HepG2 (cell line): ENCODE results near the gene SF3A2. TPM values are rescaled to one million over a fixed set of nuclear protein-coding genes. Genes with fewer than 3 reads are reported as not detected.
A peak's percentile ranks its signal among the peaks of the same experiment; 100 is the strongest.

Experiments
- ATF7-NPFF ChIP-seq: sonication (generic); formaldehyde crosslinking; IDR thresholded peaks from 2 replicates; pipeline ENCODE4 v1.8.1; 2023; ENCODE audit warnings: mild to moderate bottlenecking, low read depth, missing genetic modification reagents, moderate library complexity
- BCL6 ChIP-seq: IDR thresholded peaks from 2 replicates; pipeline ENCODE4 v1.6.1; 2016; ENCODE audit warnings: missing genetic modification reagents, missing compliant biosample characterization
- GLMP ChIP-seq: sonication (generic); formaldehyde crosslinking; IDR thresholded peaks from 2 replicates; pipeline ENCODE4 v1.9.0; 2021; ENCODE audit warnings: missing genetic modification reagents, mild to moderate bottlenecking, borderline replicate concordance
- GPN1 ChIP-seq: sonication (generic); formaldehyde crosslinking; IDR thresholded peaks from 2 replicates; pipeline ENCODE4 v1.5.1; 2020; ENCODE audit warnings: missing genetic modification reagents, borderline replicate concordance
- NFAT5 ChIP-seq: sonication (generic); formaldehyde crosslinking; IDR thresholded peaks from 2 replicates; pipeline ENCODE4 v1.4.0; 2020; ENCODE audit warnings: missing genetic modification reagents
- ONECUT2 ChIP-seq: sonication (generic); formaldehyde crosslinking; IDR thresholded peaks from 2 replicates; pipeline ENCODE4 v1.4.0; 2020; ENCODE audit warnings: missing genetic modification reagents
- SMAD3 ChIP-seq: sonication (generic); formaldehyde crosslinking; IDR thresholded peaks from 2 replicates; pipeline ENCODE4 v1.4.0; 2020; ENCODE audit warnings: missing genetic modification reagents
- SUZ12 ChIP-seq: fragments of 150-350 bp; IDR thresholded peaks from 2 replicates; pipeline ENCODE4 v1.6.1; 2014; ENCODE audit warnings: low read depth, low read length
- THYN1 ChIP-seq: sonication (generic); formaldehyde crosslinking; IDR thresholded peaks from 2 replicates; pipeline ENCODE4 v1.8.1; 2023; ENCODE audit warnings: low read depth, mild to moderate bottlenecking, moderate library complexity, missing genetic modification reagents, borderline replicate concordance
- TIGD3 ChIP-seq: sonication (generic); formaldehyde crosslinking; IDR thresholded peaks from 2 replicates; pipeline ENCODE4 v1.5.1; 2020; ENCODE audit warnings: mild to moderate bottlenecking, missing genetic modification reagents, borderline replicate concordance
- ZBTB3 ChIP-seq: sonication (generic); formaldehyde crosslinking; IDR thresholded peaks from 2 replicates; pipeline ENCODE4 v1.4.0; 2020; ENCODE audit warnings: low read depth, mild to moderate bottlenecking, moderate library complexity, missing genetic modification reagents, borderline replicate concordance
- ZBTB44 ChIP-seq: sonication (generic); formaldehyde crosslinking; IDR thresholded peaks from 2 replicates; pipeline ENCODE4 v1.4.0; 2020; ENCODE audit warnings: missing genetic modification reagents
- ZBTB46 ChIP-seq: sonication (generic); formaldehyde crosslinking; IDR thresholded peaks from 2 replicates; pipeline ENCODE4 v1.4.0; 2020; ENCODE audit warnings: mild to moderate bottlenecking, missing genetic modification reagents, borderline replicate concordance
- ZBTB8A ChIP-seq: sonication (generic); formaldehyde crosslinking; IDR thresholded peaks from 2 replicates; pipeline ENCODE4 v1.4.0; 2020; ENCODE audit warnings: mild to moderate bottlenecking, low read depth, missing genetic modification reagents, borderline replicate concordance
- ZFP36L1 ChIP-seq: sonication (generic); formaldehyde crosslinking; IDR thresholded peaks from 2 replicates; pipeline ENCODE4 v1.8.0; 2022; ENCODE audit warnings: mild to moderate bottlenecking, missing genetic modification reagents, moderate library complexity
- ZNF274 ChIP-seq: sonication (generic); formaldehyde crosslinking; IDR thresholded peaks from 2 replicates; pipeline ENCODE4 v1.5.1; 2020; ENCODE audit warnings: mild to moderate bottlenecking, missing genetic modification reagents
- ZNF441 ChIP-seq: sonication (generic); formaldehyde crosslinking; IDR thresholded peaks from 2 replicates; pipeline ENCODE4 v1.7.0; 2021; ENCODE audit warnings: missing genetic modification reagents, borderline replicate concordance
- ZNF549 ChIP-seq: sonication (generic); formaldehyde crosslinking; IDR thresholded peaks from 2 replicates; pipeline ENCODE4 v1.5.0; 2020; ENCODE audit warnings: missing genetic modification reagents
- ZNF557 ChIP-seq: sonication (generic); formaldehyde crosslinking; IDR thresholded peaks from 2 replicates; pipeline ENCODE4 v1.4.0; 2020; ENCODE audit warnings: missing genetic modification reagents
- polyA plus RNA-seq, 8 experiments: library from polyadenylated mRNA; depleted of rRNA in 3 of 8; stranded (reverse) in 7 of 8; unstranded in 1 of 8; fragments of >200 nt; fragmentation: Illumina TruSeq in 4 of 8; extraction: Trizol in 4 of 8; gene quantifications; 2 replicates each; pipeline versions ENCODE4 v1.2.1 to v1.2.3, GENCODE V29; 2011 to 2016; ENCODE audit warnings: low read depth in 4 of 8, missing spikeins in 1 of 8, mixed read lengths in 1 of 8; ENCODE audit not compliant: insufficient read depth in 1 of 8
- total RNA-seq, 5 experiments: library from RNA; depleted of rRNA; stranded (reverse); fragments of >200 nt; fragmentation: Illumina TruSeq; extraction: Trizol; gene quantifications; 2 replicates each; pipeline ENCODE4 v1.2.3, GENCODE V29; 2016; ENCODE audit warnings: low read depth in 1 of 5

Gene SF3A2
- total and polyA plus RNA-seq, 2 of the 13 experiments (the other 11 are each of a cell fraction or from before 2014, with no cell fraction given) = 8.6 to 8.8 TPM

- TF ChIP-seq ZBTB44 (CRISPR knock-in tag) (no peak), ONECUT2 (no peak), ZBTB46 (no peak), ZFP36L1 (CRISPR knock-in tag) (no peak), ZNF441 (CRISPR knock-in tag) (no peak), GPN1 (CRISPR knock-in tag) (no peak), BCL6 (no peak), ATF7-NPFF (peak; percentile 44; the same call in 1 of the 2 replicates), TIGD3 (CRISPR knock-in tag) (no peak), NFAT5 (CRISPR knock-in tag) (peak; percentile 89; the same call in 1 of the 2 replicates), THYN1 (CRISPR knock-in tag) (no peak), SMAD3 (CRISPR knock-in tag) (no peak), ZNF274 (CRISPR knock-in tag) (no peak), SUZ12 (no peak), ZBTB8A (CRISPR knock-in tag) (no peak), GLMP (CRISPR knock-in tag) (no peak), ZBTB3 (CRISPR knock-in tag) (no peak), ZNF557 (CRISPR knock-in tag) (0 out of 2 replicates have a peak, but pooled peaks have one; percentile 44), ZNF549 (no peak)
Measured at GRCh38 chr19:2252797-2253105, 16.1 kb downstream of the SF3A2 start (continued).
